Measurements from ENCODE around the gene PRDM13.
"Not testable (repeated sequence)": the region's sequence is repeated elsewhere in the genome, so short reads cannot be mapped to it uniquely, and the experiment has no call there.

PRDM13 gene

GRCh38 chr6:99629293-99629692 is 22.7 kb downstream of the PRDM13 start:
- intact Hi-C loops (cut with micrococcal nuclease) = no loop called here
- H3K4me3 Mint-ChIP-seq = no peak overlapping the region
- H3K27me3 Mint-ChIP-seq = peaks cover 31% of the 10 kb centered on the region
- H3K4me1 Mint-ChIP-seq (ENCODE audit: low read depth) = no peaks in the 10 kb centered on the region
- no peaks in the 10 kb centered on the region for H3K36me3 Mint-ChIP-seq (ENCODE audit: low read depth)
- H3K27ac Mint-ChIP-seq = no peak overlapping the region
- H3K9me3 Mint-ChIP-seq = no peaks in the 10 kb centered on the region

GRCh38 chr6:99637629-99638028 is 31.0 kb downstream of the PRDM13 start:
- Mint-ChIP-seq H3K27ac (no peak overlapping the region), H3K36me3 (ENCODE audit: low read depth) (no peaks in the 10 kb centered on the region), H3K9me3 (peaks cover 26% of the 10 kb centered on the region), H3K4me3 (no peak overlapping the region), H3K4me1 (ENCODE audit: low read depth) (no peaks in the 10 kb centered on the region), H3K27me3 (peaks cover 11% of the 10 kb centered on the region)
- intact Hi-C loops (cut with micrococcal nuclease) = no loop called here

- H3K27me3 Mint-ChIP-seq; intact Hi-C loops (cut with micrococcal nuclease); H3K4me3 Mint-ChIP-seq; H3K27ac Mint-ChIP-seq; H3K4me1 Mint-ChIP-seq (ENCODE audit: low read depth); H3K36me3 Mint-ChIP-seq (ENCODE audit: low read depth): not testable (repeated sequence)
- H3K9me3 Mint-ChIP-seq = peaks cover 26% of the 10 kb centered on the region
These were observed 31.7 kb downstream of the PRDM13 start for GRCh38 chr6:99638358-99638757.

- intact Hi-C loops (cut with micrococcal nuclease) = no loop called here
- Mint-ChIP-seq H3K4me3 (no peak overlapping the region), H3K4me1 (ENCODE audit: low read depth) (no peaks in the 10 kb centered on the region), H3K36me3 (ENCODE audit: low read depth) (no peaks in the 10 kb centered on the region), H3K9me3 (peaks cover 25% of the 10 kb centered on the region), H3K27me3 (peaks cover 10% of the 10 kb centered on the region), H3K27ac (no peak overlapping the region)
These were observed 34.6 kb downstream of the PRDM13 start for GRCh38 chr6:99641270-99641669.

- no peak overlapping the region for H3K4me3 Mint-ChIP-seq
- H3K27me3 Mint-ChIP-seq = peaks cover 6% of the 10 kb centered on the region
- no peaks in the 10 kb centered on the region for H3K36me3 Mint-ChIP-seq (ENCODE audit: low read depth)
- intact Hi-C loops (cut with micrococcal nuclease) = no loop called here
- H3K4me1 Mint-ChIP-seq (ENCODE audit: low read depth) = no peaks in the 10 kb centered on the region
- H3K27ac Mint-ChIP-seq = no peak overlapping the region
- H3K9me3 Mint-ChIP-seq = no peaks in the 10 kb centered on the region
These were observed 39.4 kb downstream of the PRDM13 start for GRCh38 chr6:99645986-99646385.

- H3K4me3 Mint-ChIP-seq; H3K36me3 Mint-ChIP-seq (ENCODE audit: low read depth); H3K27me3 Mint-ChIP-seq; H3K4me1 Mint-ChIP-seq (ENCODE audit: low read depth); H3K9me3 Mint-ChIP-seq; intact Hi-C loops (cut with micrococcal nuclease); H3K27ac Mint-ChIP-seq: not testable (repeated sequence)
These were observed 43.5 kb downstream of the PRDM13 start for GRCh38 chr6:99650091-99650571.

- H3K4me3 Mint-ChIP-seq = no peak overlapping the region
- no peak overlapping the region for H3K27ac Mint-ChIP-seq
- H3K4me1 Mint-ChIP-seq (ENCODE audit: low read depth) = no peaks in the 10 kb centered on the region
- H3K36me3 Mint-ChIP-seq (ENCODE audit: low read depth) = no peaks in the 10 kb centered on the region
- H3K27me3 Mint-ChIP-seq = peaks cover 2% of the 10 kb centered on the region
- intact Hi-C loops (cut with micrococcal nuclease) = no loop called here
- no peaks in the 10 kb centered on the region for H3K9me3 Mint-ChIP-seq
These were observed 53.6 kb downstream of the PRDM13 start for GRCh38 chr6:99660206-99660605.

- Mint-ChIP-seq H3K27ac (no peak overlapping the region), H3K4me3 (no peak overlapping the region), H3K4me1 (ENCODE audit: low read depth) (no peaks in the 10 kb centered on the region), H3K9me3 (no peaks in the 10 kb centered on the region), H3K27me3 (peaks cover under 1% of the 10 kb centered on the region), H3K36me3 (ENCODE audit: low read depth) (no peaks in the 10 kb centered on the region)
- intact Hi-C loops (cut with micrococcal nuclease) = no loop called here
These were observed 55.2 kb downstream of the PRDM13 start for GRCh38 chr6:99661870-99662269.

- no peaks in the 10 kb centered on the region for H3K36me3 Mint-ChIP-seq (ENCODE audit: low read depth)
- no peaks in the 10 kb centered on the region for H3K27me3 Mint-ChIP-seq
- H3K9me3 Mint-ChIP-seq = no peaks in the 10 kb centered on the region
- H3K4me1 Mint-ChIP-seq (ENCODE audit: low read depth) = no peaks in the 10 kb centered on the region
- H3K4me3 Mint-ChIP-seq = no peak overlapping the region
- intact Hi-C loops (cut with micrococcal nuclease) = no loop called here
- H3K27ac Mint-ChIP-seq = no peak overlapping the region
These were observed 56.0 kb downstream of the PRDM13 start for GRCh38 chr6:99662616-99663015.

Data from dendritic cell treated with granulocyte-macrophage colony-stimulating factor and Interleukin-4, amounts not matched to agents 40 ng/mL and 50 ng/mL, for 4 days (primary cell).